ENCODE measurements around the gene CSTPP1. TPM values are rescaled to one million over a fixed set of nuclear protein-coding genes. Genes with fewer than 3 reads are reported as not detected.

CSTPP1 gene
- total and polyA plus RNA-seq, 2 of the 8 experiments (the other 6 are each of a cell fraction or from before 2014, with no cell fraction given), result 24.2 to 28.7 TPM

DNA sequence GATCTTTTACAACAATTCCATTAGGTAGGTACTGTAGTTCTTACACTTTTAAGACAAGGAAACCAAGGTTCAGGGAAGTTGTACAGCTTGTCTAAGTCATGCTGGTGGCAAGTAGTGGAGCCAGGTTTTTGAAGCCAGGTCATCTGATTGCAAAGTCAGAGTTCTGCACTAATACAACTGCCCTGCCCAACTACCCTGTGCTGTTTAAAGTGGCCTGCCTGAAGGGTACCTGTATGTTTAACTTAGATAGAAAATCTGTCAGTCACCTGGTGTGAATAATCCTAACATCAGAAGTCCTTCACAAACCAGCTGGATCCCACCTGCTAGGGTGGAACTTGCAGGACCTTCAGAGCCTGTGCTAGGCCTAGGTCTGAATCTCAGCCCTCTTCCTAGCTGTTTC, 195.9 kb downstream of the CSTPP1 start:
- Histone ChIP-seq H3K36me3 (ENCODE audit: control insufficient read depth in 2 of 4, insufficient read depth in 4 of 4, low read length in 3 of 4) (no peaks in the 10 kb centered on the region), H3K23ac (ENCODE audit: insufficient read length) (no peak overlapping the region), H3K4me3 (ENCODE audit: extremely low read depth in 1 of 4, insufficient read depth in 2 of 4, low read depth in 3 of 4, low read length in 4 of 4) (no peak overlapping the region), H4K5ac (ENCODE audit: insufficient read length, low read depth, low read length) (no peak overlapping the region), H3K79me1 (ENCODE audit: low read depth, low read length) (no peaks in the 10 kb centered on the region), H3K9me3 (ENCODE audit: insufficient read depth in 2 of 2, low read depth in 1 of 2, low read length in 1 of 2) (no peaks in the 10 kb centered on the region), H2BK120ac (replicated peaks; ENCODE audit: low read depth, low read length) (no peak overlapping the region), H3K79me2 (ENCODE audit: control insufficient read depth in 1 of 2, insufficient read depth in 2 of 2, low read length in 2 of 2) (no peaks in the 10 kb centered on the region), H2BK5ac (ENCODE audit: low read depth, low read length) (no peak overlapping the region), H3K4me2 (ENCODE audit: insufficient read depth in 1 of 2, low read depth in 2 of 2, low read length in 2 of 2) (no peak overlapping the region), H3K23me2 (ENCODE audit: low read depth, low read length) (no peaks in the 10 kb centered on the region), H3K4me1 (replicated peaks in 1 of 4; ENCODE audit: control insufficient read depth in 3 of 4, insufficient read depth in 4 of 4, low read length in 3 of 4) (peaks cover 2 to 9% (median 6%) of the 10 kb centered on the region in 4 experiments; a peak in 5 of 7 replicates), H2BK20ac (ENCODE audit: low read length) (no peak overlapping the region), H4K91ac (replicated peaks; ENCODE audit: insufficient read length, low read length) (no peak overlapping the region), H2AK5ac (ENCODE audit: low read depth, low read length) (no peak overlapping the region), H4K8ac (ENCODE audit: extremely low read depth, insufficient read depth, low read length) (no peak overlapping the region), H4K20me1 (replicated peaks in 1 of 2; ENCODE audit: control insufficient read depth in 1 of 2, insufficient read depth in 2 of 2, low read length in 2 of 2) (no peaks in the 10 kb centered on the region), H3K14ac (ENCODE audit: insufficient read length) (no peak overlapping the region), H3K9ac (replicated peaks in 1 of 4; ENCODE audit: extremely low read depth in 1 of 4, low read depth in 3 of 4, low read length in 3 of 4) (no peak overlapping the region), H3K27me3 (replicated peaks in 1 of 4; ENCODE audit: control insufficient read depth in 3 of 4, extremely low read depth in 1 of 4, insufficient read depth in 3 of 4, low read length in 3 of 4) (no peaks in the 10 kb centered on the region), H3K18ac (ENCODE audit: extremely low read depth, low read length) (no peak overlapping the region), H2BK12ac (ENCODE audit: low read depth, low read length) (no peak overlapping the region), H2AFZ (ENCODE audit: low read length) (no peak overlapping the region), H2BK15ac (ENCODE audit: low read length) (no peak overlapping the region), H3K27ac (ENCODE audit: low read depth, low read length) (no peak overlapping the region), H3K56ac (replicated peaks; ENCODE audit: insufficient read length, low read depth, low read length) (no peak overlapping the region), H3K4ac (replicated peaks; ENCODE audit: insufficient read length, low read depth, low read length) (no peak overlapping the region)
- ChIA-PET POLR2A (ENCODE audit: partially characterized antibody) (no interaction called here), CTCF (ENCODE audit: partially characterized antibody) (interaction anchor here (0.6 to 1.4 kb wide), 5 partner anchors 9 to 365 kb away, joined by 3 to 4 read pairs (median 3); no protein-coding TSS in a partner anchor)
- FAIRE-seq (no peak), DNase-seq (ENCODE audit: low read depth in 1 of 2, low spot score in 2 of 2) (no peak)
- TF ChIP-seq SUZ12 (IDR thresholded peaks at IDR 0.05; ENCODE audit: low read length) (no peak), CHD2 (IDR thresholded peaks at IDR 0.05; ENCODE audit: low read length) (no peak), BCL11A (IDR thresholded peaks at IDR 0.05; ENCODE audit: low read depth in 2 of 2, low read length in 2 of 2) (no peak), YY1 (IDR thresholded peaks at IDR 0.05; ENCODE audit: low read depth, low read length) (no peak), MAFK (IDR thresholded peaks at IDR 0.05; ENCODE audit: low read depth, low read length) (no peak), NANOG (IDR thresholded peaks at IDR 0.05; ENCODE audit: insufficient read depth, low read depth, low read length, poor library complexity, severe bottlenecking) (no peak), TEAD4 (IDR thresholded peaks at IDR 0.05; ENCODE audit: low read depth, low read length) (no peak), EP300 (IDR thresholded peaks at IDR 0.05; ENCODE audit: borderline replicate concordance in 1 of 2, low read depth in 2 of 2, low read length in 2 of 2) (no peak), GABPA (IDR thresholded peaks at IDR 0.05; ENCODE audit: borderline replicate concordance, insufficient read depth, low read length) (no peak), FOSL1 (IDR thresholded peaks at IDR 0.05; ENCODE audit: insufficient read depth, low read depth, low read length) (no peak), RAD21 (IDR thresholded peaks at IDR 0.05 in 1 of 2, conservative IDR thresholded peaks at IDR 0.05 in 1 of 2; ENCODE audit: low read depth in 2 of 2, low read length in 2 of 2) (no peak), BRCA1 (IDR thresholded peaks at IDR 0.05; ENCODE audit: low read depth, low read length) (no peak), JUND (IDR thresholded peaks at IDR 0.05; ENCODE audit: low read length) (no peak)
